ENCODE measurements around the gene BIN2. TPM values are rescaled to one million over a fixed set of nuclear protein-coding genes. Genes with fewer than 3 reads are reported as not detected.

BIN2 gene
- total and polyA plus RNA-seq, 2 of the 13 experiments (the other 11 are each of a cell fraction or from before 2014, with no cell fraction given): not detected

GRCh38 chr12:51362307-51362706 is 38.3 kb upstream of the BIN2 start (continued):
- no peak for TF ChIP-seq SOX13 (IDR thresholded peaks at IDR 0.05)
- TF ChIP-seq SOX13 (CRISPR knock-in tag; conservative IDR thresholded peaks at IDR 0.05 in 1 of 2, IDR thresholded peaks at IDR 0.05 in 1 of 2): peak in 1 of 2 experiments; percentile 18; a peak in 1 of 4 replicates
- no peak for TF ChIP-seq ADNP (CRISPR knock-in tag; IDR thresholded peaks at IDR 0.05)
- no peak for TF ChIP-seq DR1 (CRISPR knock-in tag; IDR thresholded peaks at IDR 0.05)
- TF ChIP-seq GATAD1 (CRISPR knock-in tag; IDR thresholded peaks at IDR 0.05): no peak
- TF ChIP-seq CEBPB (IDR thresholded peaks at IDR 0.05; ENCODE audit: borderline replicate concordance, low read depth, low read length): no peak
- no peak for TF ChIP-seq ZNF446 (CRISPR knock-in tag; IDR thresholded peaks at IDR 0.05)
- TF ChIP-seq FOXM1 (CRISPR knock-in tag; IDR thresholded peaks at IDR 0.05): no peak
- TF ChIP-seq, protein P1, sequence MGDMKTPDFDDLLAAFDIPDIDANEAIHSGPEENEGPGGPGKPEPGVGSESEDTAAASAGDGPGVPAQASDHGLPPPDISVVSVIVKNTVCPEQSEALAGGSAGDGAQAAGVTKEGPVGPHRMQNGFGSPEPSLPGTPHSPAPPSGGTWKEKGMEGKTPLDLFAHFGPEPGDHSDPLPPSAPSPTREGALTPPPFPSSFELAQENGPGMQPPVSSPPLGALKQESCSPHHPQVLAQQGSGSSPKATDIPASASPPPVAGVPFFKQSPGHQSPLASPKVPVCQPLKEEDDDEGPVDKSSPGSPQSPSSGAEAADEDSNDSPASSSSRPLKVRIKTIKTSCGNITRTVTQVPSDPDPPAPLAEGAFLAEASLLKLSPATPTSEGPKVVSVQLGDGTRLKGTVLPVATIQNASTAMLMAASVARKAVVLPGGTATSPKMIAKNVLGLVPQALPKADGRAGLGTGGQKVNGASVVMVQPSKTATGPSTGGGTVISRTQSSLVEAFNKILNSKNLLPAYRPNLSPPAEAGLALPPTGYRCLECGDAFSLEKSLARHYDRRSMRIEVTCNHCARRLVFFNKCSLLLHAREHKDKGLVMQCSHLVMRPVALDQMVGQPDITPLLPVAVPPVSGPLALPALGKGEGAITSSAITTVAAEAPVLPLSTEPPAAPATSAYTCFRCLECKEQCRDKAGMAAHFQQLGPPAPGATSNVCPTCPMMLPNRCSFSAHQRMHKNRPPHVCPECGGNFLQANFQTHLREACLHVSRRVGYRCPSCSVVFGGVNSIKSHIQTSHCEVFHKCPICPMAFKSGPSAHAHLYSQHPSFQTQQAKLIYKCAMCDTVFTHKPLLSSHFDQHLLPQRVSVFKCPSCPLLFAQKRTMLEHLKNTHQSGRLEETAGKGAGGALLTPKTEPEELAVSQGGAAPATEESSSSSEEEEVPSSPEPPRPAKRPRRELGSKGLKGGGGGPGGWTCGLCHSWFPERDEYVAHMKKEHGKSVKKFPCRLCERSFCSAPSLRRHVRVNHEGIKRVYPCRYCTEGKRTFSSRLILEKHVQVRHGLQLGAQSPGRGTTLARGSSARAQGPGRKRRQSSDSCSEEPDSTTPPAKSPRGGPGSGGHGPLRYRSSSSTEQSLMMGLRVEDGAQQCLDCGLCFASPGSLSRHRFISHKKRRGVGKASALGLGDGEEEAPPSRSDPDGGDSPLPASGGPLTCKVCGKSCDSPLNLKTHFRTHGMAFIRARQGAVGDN (CRISPR knock-in tag; IDR thresholded peaks at IDR 0.05): peak; percentile 69
- no peak for TF ChIP-seq MTF1 (CRISPR knock-in tag; IDR thresholded peaks at IDR 0.05)
- TF ChIP-seq, protein P2, sequence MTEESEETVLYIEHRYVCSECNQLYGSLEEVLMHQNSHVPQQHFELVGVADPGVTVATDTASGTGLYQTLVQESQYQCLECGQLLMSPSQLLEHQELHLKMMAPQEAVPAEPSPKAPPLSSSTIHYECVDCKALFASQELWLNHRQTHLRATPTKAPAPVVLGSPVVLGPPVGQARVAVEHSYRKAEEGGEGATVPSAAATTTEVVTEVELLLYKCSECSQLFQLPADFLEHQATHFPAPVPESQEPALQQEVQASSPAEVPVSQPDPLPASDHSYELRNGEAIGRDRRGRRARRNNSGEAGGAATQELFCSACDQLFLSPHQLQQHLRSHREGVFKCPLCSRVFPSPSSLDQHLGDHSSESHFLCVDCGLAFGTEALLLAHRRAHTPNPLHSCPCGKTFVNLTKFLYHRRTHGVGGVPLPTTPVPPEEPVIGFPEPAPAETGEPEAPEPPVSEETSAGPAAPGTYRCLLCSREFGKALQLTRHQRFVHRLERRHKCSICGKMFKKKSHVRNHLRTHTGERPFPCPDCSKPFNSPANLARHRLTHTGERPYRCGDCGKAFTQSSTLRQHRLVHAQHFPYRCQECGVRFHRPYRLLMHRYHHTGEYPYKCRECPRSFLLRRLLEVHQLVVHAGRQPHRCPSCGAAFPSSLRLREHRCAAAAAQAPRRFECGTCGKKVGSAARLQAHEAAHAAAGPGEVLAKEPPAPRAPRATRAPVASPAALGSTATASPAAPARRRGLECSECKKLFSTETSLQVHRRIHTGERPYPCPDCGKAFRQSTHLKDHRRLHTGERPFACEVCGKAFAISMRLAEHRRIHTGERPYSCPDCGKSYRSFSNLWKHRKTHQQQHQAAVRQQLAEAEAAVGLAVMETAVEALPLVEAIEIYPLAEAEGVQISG (CRISPR knock-in tag; IDR thresholded peaks at IDR 0.05): peak; percentile 20; the same call in 1 of the 2 replicates
- no peak for TF ChIP-seq ZNF569 (CRISPR knock-in tag; IDR thresholded peaks at IDR 0.05; ENCODE audit: borderline replicate concordance)
- TF ChIP-seq, protein P3, sequence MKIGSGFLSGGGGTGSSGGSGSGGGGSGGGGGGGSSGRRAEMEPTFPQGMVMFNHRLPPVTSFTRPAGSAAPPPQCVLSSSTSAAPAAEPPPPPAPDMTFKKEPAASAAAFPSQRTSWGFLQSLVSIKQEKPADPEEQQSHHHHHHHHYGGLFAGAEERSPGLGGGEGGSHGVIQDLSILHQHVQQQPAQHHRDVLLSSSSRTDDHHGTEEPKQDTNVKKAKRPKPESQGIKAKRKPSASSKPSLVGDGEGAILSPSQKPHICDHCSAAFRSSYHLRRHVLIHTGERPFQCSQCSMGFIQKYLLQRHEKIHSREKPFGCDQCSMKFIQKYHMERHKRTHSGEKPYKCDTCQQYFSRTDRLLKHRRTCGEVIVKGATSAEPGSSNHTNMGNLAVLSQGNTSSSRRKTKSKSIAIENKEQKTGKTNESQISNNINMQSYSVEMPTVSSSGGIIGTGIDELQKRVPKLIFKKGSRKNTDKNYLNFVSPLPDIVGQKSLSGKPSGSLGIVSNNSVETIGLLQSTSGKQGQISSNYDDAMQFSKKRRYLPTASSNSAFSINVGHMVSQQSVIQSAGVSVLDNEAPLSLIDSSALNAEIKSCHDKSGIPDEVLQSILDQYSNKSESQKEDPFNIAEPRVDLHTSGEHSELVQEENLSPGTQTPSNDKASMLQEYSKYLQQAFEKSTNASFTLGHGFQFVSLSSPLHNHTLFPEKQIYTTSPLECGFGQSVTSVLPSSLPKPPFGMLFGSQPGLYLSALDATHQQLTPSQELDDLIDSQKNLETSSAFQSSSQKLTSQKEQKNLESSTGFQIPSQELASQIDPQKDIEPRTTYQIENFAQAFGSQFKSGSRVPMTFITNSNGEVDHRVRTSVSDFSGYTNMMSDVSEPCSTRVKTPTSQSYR (CRISPR knock-in tag; IDR thresholded peaks at IDR 0.05; ENCODE audit: borderline replicate concordance): peak; percentile 64; the same call in 1 of the 2 replicates
- no peak for TF ChIP-seq ZBTB43 (CRISPR knock-in tag; conservative IDR thresholded peaks at IDR 0.05)
- TF ChIP-seq EEA1 (CRISPR knock-in tag; IDR thresholded peaks at IDR 0.05; ENCODE audit: borderline replicate concordance): no peak
- no peak for TF ChIP-seq USF2 (IDR thresholded peaks at IDR 0.05; ENCODE audit: low read depth, low read length)
- no peak for TF ChIP-seq USF2 (CRISPR knock-in tag; IDR thresholded peaks at IDR 0.05; ENCODE audit: borderline replicate concordance)

All from HepG2 (cell line).